ENCODE measurements around the gene ZNF668. TPM values are rescaled to one million over a fixed set of nuclear protein-coding genes. Genes with fewer than 3 reads are reported as not detected.

ZNF668 gene
- total RNA-seq, 1 donor from 2014 or later: 3.7 TPM

DNA sequence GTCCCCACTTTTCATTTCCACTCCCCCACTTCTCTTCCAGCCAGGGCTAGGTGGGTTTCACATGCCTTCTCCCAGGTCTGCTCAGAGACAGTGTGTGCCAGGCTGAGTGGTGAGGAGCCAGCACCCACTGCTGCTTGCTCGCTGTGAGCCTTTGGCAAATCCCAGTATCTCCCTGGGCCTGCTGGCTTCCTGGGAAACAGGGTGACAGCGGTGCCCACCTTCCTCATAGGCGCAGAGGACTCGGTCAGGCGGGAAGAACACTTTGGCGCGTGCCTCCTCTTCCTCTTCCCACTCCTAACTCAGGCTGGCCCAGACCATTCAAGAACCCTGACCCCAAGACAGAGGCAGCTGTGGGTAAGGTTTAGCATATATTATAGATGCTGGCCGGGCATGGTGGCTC is 15.2 kb upstream of the ZNF668 start:
- no peak for DNase-seq (ENCODE audit: low spot score)
- no peak overlapping the region for H3K4me3 Mint-ChIP-seq
- Histone ChIP-seq H3K9ac (no peak overlapping the region), H3K4me1 (peaks cover 3% of the 10 kb centered on the region), H3K27me3 (no peaks in the 10 kb centered on the region), H3K9me3 (ENCODE audit: low read depth) (no peaks in the 10 kb centered on the region), H3K4me2 (no peak overlapping the region), H4K20me1 (ENCODE audit: low read depth) (peaks cover 40% of the 10 kb centered on the region), H3F3A (ENCODE audit: low read depth) (peaks cover 9% of the 10 kb centered on the region), H3K36me3 (no peaks in the 10 kb centered on the region), H3K4me3 (no peak overlapping the region), H2AFZ (replicated peaks) (no peak overlapping the region), H3K27ac (no peak overlapping the region), H3K79me2 (ENCODE audit: low read depth) (peaks cover 22% of the 10 kb centered on the region)
- TF ChIP-seq EZH2 (IDR thresholded peaks at IDR 0.05) (no peak), EZH2phosphoT487 (IDR thresholded peaks at IDR 0.05) (no peak)
- TF ChIP-seq, protein P1, sequence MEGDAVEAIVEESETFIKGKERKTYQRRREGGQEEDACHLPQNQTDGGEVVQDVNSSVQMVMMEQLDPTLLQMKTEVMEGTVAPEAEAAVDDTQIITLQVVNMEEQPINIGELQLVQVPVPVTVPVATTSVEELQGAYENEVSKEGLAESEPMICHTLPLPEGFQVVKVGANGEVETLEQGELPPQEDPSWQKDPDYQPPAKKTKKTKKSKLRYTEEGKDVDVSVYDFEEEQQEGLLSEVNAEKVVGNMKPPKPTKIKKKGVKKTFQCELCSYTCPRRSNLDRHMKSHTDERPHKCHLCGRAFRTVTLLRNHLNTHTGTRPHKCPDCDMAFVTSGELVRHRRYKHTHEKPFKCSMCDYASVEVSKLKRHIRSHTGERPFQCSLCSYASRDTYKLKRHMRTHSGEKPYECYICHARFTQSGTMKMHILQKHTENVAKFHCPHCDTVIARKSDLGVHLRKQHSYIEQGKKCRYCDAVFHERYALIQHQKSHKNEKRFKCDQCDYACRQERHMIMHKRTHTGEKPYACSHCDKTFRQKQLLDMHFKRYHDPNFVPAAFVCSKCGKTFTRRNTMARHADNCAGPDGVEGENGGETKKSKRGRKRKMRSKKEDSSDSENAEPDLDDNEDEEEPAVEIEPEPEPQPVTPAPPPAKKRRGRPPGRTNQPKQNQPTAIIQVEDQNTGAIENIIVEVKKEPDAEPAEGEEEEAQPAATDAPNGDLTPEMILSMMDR (IDR thresholded peaks at IDR 0.05): no peak
- no peaks in the 10 kb centered on the region for H3K9me3 Mint-ChIP-seq
- peaks cover 8% of the 10 kb centered on the region for H3K4me1 Mint-ChIP-seq
- H3K36me3 Mint-ChIP-seq: peaks cover 5% of the 10 kb centered on the region
- H3K27me3 Mint-ChIP-seq (ENCODE audit: insufficient read depth, low read depth): peaks cover 8% of the 10 kb centered on the region
- no peak overlapping the region for H3K27ac Mint-ChIP-seq

DNA sequence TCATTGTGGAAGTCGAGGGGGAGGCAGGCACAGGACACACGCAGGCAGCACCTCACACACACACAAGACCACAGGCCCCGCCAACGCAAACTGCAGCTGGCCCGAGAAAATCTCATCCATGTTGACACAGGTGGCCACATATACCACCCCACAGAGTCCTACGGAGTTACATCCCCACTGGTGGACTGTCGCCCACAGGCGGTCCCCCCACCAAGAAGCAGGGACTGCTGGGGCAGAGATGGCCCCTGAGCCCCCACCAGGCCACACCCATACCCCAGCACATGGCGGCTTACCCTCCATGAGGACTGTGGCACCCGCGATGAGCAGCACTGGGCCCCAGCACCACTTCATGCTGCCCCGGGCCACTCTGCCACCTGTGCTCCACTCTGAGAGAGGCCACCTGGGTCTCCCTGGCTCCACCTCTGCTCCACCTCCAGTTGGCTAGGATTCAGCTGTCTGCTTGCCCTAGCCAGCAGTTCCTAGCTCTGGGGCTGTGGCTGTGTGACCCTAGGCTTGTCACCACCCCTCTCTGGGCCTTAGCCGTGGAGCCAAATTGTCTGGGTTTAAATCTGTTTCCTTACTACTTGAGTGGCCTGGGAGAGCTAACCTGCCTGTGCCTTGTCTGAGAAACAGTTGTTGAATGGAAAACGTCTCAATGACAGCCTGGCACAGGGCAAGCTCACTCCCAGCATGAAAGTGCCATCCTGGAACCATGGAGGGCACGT is 14.6 kb upstream of the ZNF668 start, which contains the start of gene PRSS53:
Gene PRSS53 (minus strand): TSS at position 485 of the 725 bp plus-strand sequence. CDS start 134 bp downstream, at position 351.
- H3K79me2 ChIP-seq (ENCODE audit: low read depth): peaks cover 22% of the 10 kb centered on the region
- TF ChIP-seq EZH2 (IDR thresholded peaks at IDR 0.05) (no peak), EZH2phosphoT487 (IDR thresholded peaks at IDR 0.05) (no peak)
- TF ChIP-seq, protein P1 (IDR thresholded peaks at IDR 0.05): no peak
- no peak within 1 kb of the TSS for H3K4me2 ChIP-seq
- no peaks in the 10 kb centered on the region for H3K9me3 ChIP-seq (ENCODE audit: low read depth)
- H3K36me3 ChIP-seq: no peaks in the 10 kb centered on the region
- Mint-ChIP-seq H3K27me3 (ENCODE audit: insufficient read depth, low read depth) (peaks cover 5% of the 10 kb centered on the region), H3K4me3 (no peak within 1 kb of the TSS), H3K36me3 (peaks cover 5% of the 10 kb centered on the region), H3K9me3 (no peaks in the 10 kb centered on the region), H3K27ac (no peak within 1 kb of the TSS), H3K4me1 (peaks cover 5% of the 10 kb centered on the region)
- peaks cover 40% of the 10 kb centered on the region for H4K20me1 ChIP-seq (ENCODE audit: low read depth)
- peaks cover 3% of the 10 kb centered on the region for H3K4me1 ChIP-seq
- DNase-seq (ENCODE audit: low spot score): no peak
- H3K27me3 ChIP-seq: no peaks in the 10 kb centered on the region
- H3K4me3 ChIP-seq: no peak within 1 kb of the TSS
- peaks cover 4% of the 10 kb centered on the region for H3F3A ChIP-seq (ENCODE audit: low read depth)
- no peak within 1 kb of the TSS for H3K27ac ChIP-seq
- no peak within 1 kb of the TSS for H2AFZ ChIP-seq (replicated peaks)
- H3K9ac ChIP-seq: no peak within 1 kb of the TSS

DNA sequence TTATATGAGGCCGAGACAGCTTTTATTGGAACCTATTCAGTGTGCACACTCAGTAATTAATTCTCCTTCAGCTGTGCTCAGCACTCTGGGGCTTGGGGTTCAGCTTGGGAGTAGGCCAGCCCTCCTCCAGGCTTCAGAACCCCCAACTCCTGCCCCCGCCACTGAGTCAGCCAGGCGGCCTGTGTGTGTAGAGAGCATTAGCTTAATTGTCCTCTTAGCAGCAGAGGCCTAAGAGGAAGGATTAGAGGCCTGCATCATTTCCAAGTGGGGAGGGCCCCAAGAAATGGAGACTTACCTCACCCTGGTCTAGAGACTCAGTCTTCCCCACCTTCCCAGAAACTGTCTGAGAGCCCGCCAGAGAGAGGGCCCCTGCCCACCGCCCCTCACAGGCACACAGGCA is 13.9 kb upstream of the ZNF668 start:
- H3K4me2 ChIP-seq: no peak overlapping the region
- no peaks in the 10 kb centered on the region for H3K9me3 ChIP-seq (ENCODE audit: low read depth)
- peaks cover 36% of the 10 kb centered on the region for H4K20me1 ChIP-seq (ENCODE audit: low read depth)
- Mint-ChIP-seq H3K9me3 (no peaks in the 10 kb centered on the region), H3K4me3 (no peak overlapping the region), H3K4me1 (peaks cover 5% of the 10 kb centered on the region), H3K27ac (no peak overlapping the region), H3K27me3 (ENCODE audit: insufficient read depth, low read depth) (peaks cover 5% of the 10 kb centered on the region), H3K36me3 (peaks cover 7% of the 10 kb centered on the region)
- H3K27ac ChIP-seq: no peak overlapping the region
- no peaks in the 10 kb centered on the region for H3K36me3 ChIP-seq
- DNase-seq (ENCODE audit: low spot score): no peak
- H3K79me2 ChIP-seq (ENCODE audit: low read depth): peaks cover 18% of the 10 kb centered on the region
- no peak overlapping the region for H3K4me3 ChIP-seq
- H3K9ac ChIP-seq: no peak overlapping the region
- no peaks in the 10 kb centered on the region for H3K27me3 ChIP-seq
- H3F3A ChIP-seq (ENCODE audit: low read depth): peaks cover 3% of the 10 kb centered on the region
- peaks cover 3% of the 10 kb centered on the region for H3K4me1 ChIP-seq
- TF ChIP-seq, protein P1 (IDR thresholded peaks at IDR 0.05): no peak
- TF ChIP-seq EZH2 (IDR thresholded peaks at IDR 0.05) (no peak), EZH2phosphoT487 (IDR thresholded peaks at IDR 0.05) (no peak)
- no peak overlapping the region for H2AFZ ChIP-seq (replicated peaks)
